NCI-H1694 treated with DMSO at 0.1 percent for 48 hours (cell line): ENCODE results near the gene CCL21.
A peak's percentile ranks its signal among the peaks of the same experiment; 100 is the strongest.

Experiments used
- DNase-seq: peaks from one replicate; lab custom pipeline; 2025; lab: John Stamatoyannopoulos, UW

The CCL21 gene

DNA sequence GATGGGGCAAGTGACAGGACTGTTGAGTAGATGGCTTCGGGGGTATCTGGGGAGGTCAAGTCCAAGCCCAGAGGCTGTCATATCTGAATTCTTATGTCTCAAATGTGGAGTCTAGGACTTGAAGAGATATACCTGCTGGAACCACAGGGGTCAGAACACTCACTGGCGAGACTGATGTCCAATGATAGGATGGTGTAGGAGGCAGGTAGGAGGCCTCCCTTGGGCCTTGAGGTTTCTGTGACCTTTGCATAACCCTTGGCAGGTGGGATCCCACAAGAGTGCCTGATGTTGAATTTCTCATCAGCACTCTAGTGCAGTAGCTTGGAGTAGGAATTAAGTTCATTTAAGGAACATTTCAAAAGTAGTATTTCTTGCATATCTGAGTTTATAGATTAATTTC is 2.8 kb downstream of the CCL21 start:
- DNase-seq, result no peak

DNA sequence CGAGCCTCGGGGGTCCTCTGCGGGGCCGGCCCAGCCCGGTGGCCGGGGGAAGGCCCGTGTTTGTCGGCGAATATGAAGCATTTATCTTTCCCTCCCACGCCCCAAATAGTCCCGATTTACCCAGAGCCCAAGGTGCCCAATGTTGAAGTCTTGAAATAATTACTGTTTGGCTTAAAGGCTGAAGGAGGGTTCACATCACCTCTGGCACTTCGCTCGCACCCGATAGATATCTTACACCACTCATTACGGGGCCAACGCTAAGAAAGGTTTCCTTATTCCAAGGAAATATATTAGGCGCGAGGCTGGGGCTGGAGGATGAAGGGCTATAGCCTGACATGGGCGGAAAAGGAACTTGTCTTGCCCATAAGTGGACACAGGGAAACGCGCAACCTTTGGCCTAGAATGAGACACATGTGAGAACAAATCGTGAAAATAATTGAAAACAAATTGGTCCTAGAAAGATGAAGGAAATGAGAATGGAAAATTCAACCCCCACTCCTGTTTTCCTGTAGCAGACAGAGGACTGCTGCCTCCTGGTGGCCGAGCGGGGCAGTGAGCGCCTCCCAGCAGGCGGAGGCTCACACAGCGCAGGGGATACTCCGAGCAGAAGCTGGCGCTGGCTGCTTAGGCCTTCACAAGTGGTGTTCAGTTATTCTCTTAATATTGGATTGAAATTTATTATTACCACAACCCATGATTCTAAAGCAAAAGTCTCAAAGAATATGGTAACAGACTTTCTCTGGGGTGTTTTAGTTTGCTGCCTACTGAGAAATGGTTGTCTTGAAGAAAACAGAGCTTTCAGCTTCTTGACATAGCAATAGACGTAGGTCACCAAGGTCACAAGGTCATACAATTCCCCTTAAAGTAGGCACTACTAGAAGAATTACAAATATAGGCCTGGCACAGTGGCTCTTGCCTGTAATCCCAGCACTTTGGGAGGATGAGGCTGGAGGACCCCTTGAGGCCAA is 7.9 kb downstream of the CCL21 start:
- DNase-seq, result peak; percentile 66

DNA sequence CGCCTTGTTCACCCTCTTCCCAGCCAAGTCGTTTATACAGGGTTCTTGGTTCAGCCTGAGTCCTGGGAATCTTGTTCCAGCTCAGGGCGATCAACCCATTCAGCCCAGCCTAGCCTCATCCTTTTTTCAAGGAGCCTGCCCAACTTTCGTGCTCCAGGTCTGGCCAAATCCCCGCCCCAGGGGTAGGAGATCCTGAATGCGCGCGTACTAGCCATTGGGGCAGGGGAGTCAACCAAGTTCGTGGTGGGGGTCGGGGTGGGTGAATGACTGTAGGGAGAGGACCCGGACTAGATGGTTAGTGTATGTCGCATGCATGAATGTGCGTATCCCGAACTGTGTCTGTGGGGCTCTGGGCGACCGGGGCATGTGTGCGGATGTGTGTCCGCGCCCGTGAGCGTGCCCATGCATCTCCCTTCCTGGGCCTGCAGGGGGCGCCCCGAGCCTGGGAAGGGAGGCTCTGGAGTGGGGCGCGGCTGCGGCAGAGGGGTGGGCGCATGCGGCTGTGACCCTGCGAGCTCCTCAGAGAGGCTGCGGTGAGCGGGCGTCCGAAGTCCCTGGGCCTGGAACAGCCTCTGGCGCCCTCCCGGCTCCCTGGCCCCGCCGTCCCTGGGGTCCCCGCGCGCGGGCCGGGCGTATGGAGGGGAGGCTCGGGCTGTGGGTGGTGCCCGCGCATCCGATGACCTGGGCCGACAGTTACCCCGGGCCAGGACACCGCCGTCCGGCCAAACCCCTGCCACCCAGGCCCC is 8.7 kb downstream of the CCL21 start:
- peak; percentile 65 for DNase-seq

DNA sequence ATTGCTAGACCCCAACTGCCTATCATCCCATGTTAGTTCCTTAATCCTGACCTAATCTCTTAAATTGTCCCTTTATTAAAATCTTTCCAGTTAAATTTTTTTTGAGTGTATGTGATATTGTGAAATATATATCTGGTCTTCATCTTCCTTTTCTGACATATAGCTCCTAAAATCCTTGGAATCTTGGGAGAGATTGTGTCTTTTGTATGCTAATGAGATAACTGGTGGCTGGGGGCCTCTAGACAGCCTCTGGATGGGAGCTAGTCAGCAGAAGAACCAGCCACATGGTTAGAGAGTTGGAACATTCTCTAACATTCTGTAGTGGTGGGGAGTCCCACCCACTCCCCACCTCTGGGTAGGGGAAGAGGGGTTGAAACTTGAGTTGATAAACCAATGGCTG is 15.1 kb downstream of the CCL21 start:
- no peak for DNase-seq

DNA sequence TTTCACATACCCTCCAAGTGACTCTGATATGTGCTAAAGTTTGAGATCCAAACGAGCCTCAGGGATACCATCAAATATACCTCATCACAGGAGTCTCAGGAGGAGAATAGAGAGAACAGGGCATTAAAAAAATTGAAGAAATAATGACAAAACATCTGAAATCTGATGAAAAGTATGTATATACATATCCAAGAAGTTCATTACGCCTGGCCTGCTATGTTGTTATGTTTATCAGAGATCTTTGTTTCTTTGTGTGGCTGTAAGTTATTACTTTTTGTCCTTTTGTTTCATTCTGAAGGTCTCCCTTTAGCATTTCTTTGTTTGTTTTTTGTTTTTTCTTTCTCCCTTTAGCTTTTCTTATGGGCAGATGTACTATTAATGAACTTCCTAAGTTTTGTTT is 16.4 kb downstream of the CCL21 start:
- no peak for DNase-seq

DNA sequence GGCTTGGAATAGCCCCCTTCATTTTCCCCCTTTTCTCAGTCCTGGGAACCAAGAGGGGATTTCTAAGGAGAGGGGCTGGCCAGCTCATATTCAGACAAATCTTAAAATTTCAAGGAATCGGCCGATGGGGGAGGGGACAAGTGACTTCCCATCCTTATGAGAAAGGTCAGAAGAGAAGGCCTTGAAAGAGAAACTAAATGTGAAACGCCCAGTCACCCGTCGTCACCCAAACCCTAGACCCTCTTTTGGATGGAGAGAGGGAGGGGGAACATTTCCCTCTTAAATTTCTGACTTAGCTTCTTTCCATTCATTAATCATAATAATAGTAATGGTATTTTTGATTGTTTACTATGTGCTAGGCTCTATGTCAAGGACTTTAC is 18.0 kb downstream of the CCL21 start:
- DNase-seq, result no peak

DNA sequence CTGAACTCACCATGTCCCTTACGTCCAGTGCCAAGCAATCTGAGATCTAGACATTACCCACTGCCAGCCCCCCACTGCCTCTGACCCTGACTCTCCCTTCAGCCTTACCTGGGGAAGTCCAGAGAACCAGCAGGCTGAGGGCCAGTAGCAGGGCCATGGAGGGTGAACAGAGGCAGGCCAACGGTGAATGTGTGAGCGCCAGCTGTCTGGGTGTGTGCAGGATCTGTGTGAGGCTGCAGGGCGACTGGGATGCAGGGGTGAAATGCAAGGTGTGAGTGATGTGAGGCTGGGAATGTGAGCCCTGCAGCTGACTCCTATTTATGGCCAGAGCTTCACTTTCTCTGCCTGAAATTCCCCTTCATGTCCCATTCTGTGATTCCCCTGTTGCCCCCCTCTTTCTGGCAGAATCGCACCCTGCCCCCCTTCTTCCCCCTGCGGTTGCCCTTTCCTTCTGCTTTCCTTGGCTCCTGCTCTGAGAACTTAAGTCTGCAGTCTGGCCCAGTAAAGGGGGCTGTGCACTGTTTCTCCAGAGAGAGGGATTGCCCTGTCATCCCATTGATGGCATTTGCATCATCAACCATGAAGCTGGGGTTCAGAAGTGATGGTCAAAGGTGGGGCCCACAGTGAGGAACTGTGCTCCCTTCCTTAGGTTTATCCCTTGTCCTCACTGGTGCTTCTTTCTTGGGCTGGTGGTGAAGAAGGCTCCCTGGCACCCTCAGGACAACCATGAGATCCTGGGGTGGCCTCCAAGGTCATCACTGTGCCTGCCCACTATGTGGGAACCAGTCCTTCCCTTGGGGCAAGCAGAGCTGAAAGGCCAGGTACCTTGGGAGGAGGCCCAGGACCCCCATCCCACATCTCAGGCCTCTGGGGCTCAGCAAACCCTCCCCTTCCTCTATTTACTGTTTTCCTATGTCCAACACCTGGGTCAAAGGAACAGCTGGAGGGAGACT is 18.7 kb downstream of the CCL21 start, which contains the start of gene CCL19:
Gene CCL19 (minus strand): TSS at position 294 of the 953 bp plus-strand sequence. CDS start 137 bp downstream, at position 157.
- no peak for DNase-seq

DNA sequence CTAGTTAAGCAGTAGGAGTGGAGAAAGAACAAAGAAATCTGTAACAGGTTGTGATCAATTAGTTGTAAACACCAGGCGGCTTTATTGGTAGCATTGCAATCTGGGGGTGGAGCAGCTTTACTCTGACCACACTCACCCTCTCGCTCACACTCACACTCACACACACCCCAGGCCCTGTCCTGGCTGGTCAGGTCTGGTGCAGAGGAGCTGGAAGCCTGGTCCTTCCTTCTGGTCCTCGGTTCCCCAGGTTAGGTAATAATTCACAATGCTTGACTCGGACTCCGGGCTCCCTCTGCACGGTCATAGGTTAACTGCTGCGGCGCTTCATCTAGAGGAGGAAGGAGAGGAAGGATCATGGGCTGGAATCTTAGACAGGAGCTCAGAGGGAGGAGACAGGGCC is 20.4 kb downstream of the CCL21 start:
- DNase-seq, result no peak

DNA sequence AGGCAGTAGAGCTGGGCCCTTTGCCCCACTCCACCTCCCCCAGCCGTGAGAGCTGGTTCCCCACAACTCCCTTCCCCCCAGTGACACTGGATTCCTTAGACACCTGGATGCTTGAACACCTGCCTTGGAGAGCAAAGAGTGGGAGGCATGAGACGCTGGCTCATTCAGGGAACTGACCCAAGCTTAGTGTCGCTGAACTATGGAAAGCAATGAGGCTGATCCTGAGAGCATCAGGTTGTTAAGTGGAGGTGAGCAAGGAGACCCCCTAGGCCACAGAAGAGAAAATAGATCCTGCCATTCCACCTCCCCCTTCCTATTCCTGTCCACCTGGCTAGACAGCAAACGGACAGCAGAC is 20.8 kb downstream of the CCL21 start:
- no peak for DNase-seq

DNA sequence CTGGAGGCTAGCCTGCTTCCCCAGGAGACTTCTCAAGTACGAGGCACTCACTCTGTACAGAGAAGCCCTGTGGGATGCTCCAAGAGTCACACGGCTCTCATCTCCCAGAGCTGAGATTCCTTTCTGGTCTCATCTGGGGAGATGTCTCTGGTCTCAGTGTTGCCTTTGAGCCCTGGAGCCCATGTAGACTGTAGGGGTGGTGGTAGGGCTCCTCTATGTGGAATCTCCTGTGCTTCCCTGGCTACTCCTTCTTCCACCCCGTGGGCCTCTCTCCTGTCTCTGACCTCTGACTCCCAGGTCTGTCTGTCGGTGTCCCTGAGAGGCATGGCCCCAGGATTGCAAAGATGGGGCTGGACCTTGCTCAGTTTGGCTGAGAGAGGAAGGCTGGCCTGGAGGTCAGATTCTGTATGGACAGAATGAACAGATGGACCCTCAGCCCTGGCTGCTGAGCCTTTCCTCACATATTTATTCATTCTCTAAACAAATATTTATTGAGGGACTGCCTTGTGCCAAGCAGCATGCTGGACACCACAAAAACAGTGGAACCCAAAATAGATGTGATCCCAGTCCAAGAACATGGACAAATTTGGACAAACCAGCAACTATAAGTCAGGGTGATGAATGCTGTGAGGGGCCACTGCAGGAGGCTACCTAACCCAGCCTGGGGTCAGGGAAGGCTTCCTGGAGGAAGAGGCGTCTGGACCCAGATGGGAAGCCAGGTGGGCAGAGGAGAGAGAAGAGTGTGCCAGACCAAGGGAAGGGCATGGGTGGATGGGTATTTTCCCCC is 21.4 kb downstream of the CCL21 start:
- no peak for DNase-seq

DNA sequence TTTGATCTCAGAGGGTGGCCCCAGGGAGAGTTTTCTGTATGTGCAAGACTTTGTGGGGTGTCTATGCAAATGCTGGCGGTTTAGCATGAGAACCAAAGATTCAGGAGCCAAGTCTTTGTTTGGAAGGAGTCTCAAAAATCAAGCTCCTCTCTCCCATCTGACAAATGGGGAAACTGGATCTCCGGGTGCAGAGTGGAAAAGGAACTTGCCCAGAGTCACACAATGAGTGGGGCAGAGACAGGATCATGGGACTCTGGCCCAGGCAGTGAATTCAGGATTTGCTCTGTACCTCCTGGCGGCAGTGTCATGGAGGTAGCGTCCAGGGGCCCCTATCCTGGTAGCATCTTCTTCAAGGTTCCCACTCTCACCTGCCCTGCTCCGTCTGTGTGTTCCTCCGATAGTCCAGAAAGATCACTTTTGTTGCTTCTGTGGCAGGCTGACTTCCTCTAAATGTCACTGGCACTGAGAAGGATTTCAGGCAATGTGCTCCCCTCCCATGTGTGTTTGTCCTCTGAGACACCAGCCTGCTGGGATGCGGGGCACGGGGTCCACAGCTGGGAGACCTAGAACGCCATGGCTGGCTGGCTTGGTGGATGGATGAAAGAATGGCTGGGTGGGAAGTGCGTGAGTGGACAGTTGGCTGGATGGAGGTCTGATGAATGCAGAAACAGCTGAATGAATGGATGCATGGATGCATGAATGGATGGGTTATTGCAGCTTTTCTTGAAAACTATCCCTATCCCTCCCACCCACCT is 22.5 kb downstream of the CCL21 start:
- DNase-seq, result no peak

DNA sequence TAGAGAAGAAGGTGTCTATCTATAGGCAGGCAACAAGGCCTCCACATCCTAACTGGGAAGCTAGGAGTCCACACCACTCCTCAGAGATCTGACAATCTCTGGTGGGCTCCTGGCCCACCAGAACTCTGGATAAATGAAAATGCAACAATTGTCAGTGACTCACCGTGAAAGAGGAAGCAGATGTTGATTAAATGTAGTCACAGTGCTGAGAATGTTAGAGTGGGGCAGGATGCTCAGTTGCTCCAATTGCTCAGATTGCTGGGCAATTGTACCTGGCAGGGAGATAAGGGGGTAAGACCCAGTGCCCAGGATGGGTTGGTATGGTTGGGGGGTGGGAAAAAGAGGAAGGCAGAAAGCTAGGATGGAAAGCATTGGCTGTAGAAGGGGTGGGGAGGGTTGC is 23.2 kb downstream of the CCL21 start:
- DNase-seq, result no peak

DNA sequence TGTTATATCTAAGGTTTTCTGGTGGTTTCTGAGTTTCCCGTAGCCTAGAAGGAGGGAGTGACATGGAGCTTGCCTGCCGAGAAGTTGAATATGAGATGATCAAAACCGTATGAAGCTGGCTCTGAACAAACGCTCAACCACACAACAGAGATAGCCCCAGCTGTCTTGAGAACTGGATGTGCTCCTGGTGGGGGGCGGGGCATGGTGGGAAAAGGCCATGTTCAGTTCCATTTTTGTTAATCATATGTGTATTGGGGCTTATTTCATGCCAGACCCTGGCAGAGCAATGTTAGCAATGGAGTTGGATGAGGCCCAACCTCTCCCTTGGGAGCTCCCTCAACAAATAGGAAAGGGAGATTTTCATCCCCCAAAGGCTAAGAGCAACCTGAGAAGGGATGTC is 23.7 kb downstream of the CCL21 start:
- no peak for DNase-seq

DNA sequence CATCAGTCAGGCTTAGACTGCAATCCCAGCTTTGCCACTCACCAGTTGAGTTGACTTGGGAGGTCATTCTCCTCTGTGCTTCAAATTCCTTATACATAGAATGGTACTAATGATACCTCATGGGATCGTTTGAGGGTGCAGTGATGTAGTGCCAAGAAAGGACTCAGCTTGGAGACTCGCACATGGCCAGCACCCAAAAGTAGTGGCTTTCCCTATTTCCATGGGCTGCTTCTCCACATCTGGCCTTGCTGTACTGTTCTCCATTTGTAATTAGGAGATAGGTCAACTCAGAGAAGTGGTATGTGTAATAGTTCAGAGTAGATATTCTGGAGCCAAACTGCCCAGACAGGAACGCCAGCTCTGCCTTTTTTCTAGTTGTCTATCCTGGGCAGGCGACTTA is 24.3 kb downstream of the CCL21 start:
- no peak for DNase-seq

DNA sequence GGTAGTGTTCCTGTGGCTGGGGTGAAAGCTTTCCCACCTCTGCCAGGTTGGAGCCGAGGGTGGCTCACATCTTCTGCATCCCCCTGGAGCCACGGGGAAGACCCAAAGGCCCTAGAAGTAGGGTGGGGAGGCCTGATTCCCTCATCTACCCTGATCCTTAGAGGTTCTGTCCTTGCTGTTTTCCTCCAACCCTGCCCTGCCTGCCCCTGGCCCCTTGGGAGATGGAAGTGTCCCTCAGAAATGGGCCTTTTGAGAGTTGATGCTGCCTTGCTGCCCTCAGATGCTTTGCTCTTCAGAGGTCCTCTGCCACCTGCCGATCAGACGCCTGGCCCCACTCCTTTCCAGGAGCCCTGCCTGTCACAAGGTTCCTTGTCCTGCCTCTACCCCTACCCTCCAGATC is 25.1 kb downstream of the CCL21 start:
- no peak for DNase-seq

DNA sequence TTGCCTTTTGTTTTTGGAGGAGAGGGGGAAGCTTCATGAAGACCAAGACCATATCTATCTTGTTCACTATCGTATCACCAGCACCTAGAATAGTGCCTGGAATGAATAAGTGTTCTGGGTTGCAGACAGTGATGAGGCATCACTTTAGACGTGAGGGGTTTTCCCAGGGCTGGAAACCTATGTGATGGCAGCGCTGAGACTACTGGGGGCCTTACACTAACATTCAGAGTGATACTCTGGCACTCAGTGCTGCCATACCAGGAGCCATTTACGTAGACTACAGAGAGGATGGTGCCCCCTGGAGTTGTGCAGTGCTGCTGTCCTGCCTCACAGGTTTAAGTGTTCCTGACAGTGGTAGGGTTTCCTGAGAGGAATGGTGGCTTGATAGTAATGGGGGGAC is 25.8 kb downstream of the CCL21 start:
- DNase-seq, result no peak

DNA sequence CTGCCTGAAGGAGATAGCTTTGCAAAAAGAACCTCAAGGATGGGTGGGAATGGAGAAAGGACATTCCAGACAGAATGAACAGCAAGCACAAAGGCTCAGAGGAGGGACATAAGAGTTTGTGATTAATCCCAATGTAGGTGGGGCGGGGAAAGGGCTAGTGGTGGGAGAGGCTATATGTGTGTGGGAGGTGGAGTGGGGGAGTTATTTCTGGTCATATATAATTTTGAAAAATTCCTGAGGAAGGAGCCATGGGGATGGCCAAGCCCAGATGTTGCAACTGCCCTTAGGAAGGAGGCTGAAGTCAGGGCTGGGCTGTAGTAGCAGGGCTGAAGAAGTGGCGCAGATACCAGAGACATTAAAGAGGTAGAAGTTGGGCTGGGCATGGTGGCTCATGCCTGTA is 34.1 kb downstream of the CCL21 start:
- no peak for DNase-seq

DNA sequence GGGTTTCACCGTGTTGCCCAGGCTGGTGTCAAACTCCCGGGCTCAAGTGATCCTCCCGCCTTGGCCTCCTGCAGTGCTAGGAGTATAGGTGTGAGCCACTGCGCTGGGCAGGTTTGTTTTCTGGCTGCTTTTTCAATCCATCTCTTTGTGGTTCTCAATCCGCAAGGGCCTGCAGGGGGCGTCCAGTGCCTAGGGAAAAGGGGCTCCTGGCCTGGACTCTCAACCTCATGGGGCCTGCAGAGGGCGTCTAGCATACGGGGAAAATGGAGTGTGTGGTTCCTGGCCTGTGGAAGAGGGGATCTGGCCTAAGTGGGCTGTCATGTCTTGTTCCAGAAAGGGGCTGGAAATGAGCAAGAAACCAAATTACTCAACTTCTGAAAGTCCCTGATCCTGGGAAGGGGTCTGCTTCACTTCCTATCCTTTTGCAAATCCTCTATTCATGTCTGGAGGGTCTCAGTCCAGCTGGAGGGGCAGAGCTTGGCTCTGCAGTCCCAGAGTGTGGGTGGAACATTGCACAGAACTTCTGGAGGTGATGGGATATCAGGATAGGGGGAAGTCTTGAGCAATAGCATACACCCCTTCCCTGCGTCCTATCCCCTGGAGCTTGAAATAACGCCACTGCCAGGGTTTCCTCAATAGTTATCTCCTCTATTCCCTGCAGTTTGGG is 34.8 kb downstream of the CCL21 start:
- DNase-seq, result peak; percentile 83

DNA sequence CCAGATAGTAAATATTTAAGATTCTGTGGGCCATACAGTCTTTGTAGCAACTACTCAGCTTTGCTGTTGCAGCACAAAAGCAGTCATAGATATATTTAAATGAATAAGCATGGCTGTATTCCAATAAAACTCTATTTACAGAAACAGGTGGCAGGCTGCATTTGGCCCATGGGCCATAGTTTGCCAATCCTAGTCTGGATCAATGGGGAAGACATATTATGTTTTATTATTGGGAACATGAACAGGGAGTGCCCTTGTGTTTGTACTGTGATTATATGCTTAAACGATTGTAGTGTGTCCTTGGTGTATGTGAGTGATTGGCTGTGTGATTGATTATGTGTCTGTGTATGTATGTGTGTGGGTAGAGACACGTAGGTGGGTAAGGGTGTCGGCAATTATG is 35.5 kb downstream of the CCL21 start:
- DNase-seq, result no peak

DNA sequence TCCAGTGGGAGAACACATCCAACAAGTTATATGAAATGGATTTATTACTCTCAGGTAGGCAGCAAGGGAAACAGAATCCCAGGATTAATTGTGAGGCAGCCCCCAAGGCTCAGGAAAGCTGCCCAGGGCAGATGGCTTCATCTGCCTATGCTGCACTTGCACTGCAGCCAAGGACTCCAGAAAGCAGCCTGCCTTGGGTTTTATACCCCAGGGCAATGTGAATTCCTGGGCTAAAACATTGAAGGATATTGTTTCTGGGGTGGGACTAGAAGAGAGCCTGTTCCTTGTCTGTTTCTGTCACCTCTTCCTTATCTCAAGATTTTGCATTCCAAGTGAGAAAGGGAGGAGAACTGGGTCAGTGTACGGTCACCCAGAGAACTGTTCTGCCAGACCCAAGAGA is 38.6 kb downstream of the CCL21 start:
- DNase-seq, result no peak
